Pulmonary artery endothelial cell (primary cell): ENCODE measurements around the gene MMP10. TPM values are rescaled to one million over a fixed set of nuclear protein-coding genes. Genes with fewer than 3 reads are reported as not detected.

Experiments used
- DNase-seq: peaks from one replicate; pipeline ENCODE4 v3.0.0-alpha.2; 2011; ENCODE audit warnings: low read depth, low spot score
- total RNA-seq: library from RNA; depleted of rRNA; stranded (reverse); fragments of >200 nt; gene quantifications from 2 replicates; pipeline ENCODE4 v1.2.3, GENCODE V29; 2014

The MMP10 gene
- 8.0 and 13.3 TPM in 2 replicates for total RNA-seq

DNA sequence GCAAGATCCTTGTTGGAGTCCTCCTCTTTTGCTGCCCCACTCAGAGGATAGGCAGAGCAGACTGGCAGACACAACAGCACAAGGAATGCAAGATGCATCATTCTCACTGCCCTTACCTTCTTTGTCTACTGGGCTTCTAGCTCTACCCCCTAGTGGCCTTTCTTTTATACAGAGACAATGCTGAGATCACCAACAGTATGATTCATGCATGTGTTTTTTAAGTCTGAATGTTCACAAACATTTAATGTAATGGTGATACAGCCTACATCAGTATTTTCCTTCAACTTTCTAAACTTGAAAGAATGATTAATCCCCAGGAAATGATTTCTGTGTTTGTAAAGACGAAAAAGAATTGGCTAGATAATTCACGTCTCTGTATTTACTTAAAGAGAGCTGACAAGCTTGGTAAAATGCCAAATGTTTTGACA, at the start of gene MMP10:
MMP10 (minus strand) TSS at position 138 of the 428 bp plus-strand sequence; CDS start at position 101, 37 bp downstream.
- peak; percentile 79 for DNase-seq

GRCh38 chr11:102829316-102830000, 49.0 kb upstream of the MMP10 start:
- DNase-seq = no peak

DNA sequence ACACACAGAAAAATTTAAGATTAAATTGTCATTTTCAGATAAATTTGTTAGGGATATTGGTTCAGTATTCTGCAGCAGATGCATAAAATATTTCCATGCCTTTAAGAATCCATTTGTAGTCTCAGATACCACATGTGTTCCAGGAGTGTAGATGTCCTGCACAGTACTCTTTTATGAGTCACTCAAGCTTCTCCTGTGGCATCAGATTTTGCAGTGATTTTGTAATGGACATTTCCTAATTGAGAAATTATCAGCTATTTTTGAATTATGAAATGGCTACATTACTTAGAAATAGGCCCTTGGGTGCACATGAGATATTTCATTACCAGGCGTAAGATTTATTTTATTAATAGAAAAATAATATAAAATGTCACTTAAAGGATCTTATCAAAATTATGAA, 44.1 kb upstream of the MMP10 start:
- no peak for DNase-seq

GRCh38 chr11:102819491-102819890, 39.1 kb upstream of the MMP10 start:
- no peak for DNase-seq

DNA sequence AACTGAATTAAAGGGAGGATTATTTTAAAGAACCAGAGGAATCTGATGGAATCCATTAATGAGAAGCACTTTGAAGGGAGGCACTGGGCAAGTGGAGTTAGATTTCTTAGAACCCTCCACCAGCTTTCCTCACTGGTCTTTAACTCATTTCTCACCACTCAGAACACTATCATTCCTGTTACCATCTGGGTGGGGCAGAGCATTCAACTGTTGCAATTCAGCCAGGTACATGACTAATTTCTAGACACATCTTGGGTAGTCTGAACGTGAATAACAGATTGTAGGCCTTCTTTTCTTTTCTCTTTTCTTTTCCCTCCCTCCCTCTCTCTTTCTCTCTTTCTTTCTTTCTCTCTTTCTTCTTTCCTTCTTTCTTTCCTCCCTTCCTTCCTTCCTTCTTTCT, 33.1 kb upstream of the MMP10 start:
- no peak for DNase-seq

DNA sequence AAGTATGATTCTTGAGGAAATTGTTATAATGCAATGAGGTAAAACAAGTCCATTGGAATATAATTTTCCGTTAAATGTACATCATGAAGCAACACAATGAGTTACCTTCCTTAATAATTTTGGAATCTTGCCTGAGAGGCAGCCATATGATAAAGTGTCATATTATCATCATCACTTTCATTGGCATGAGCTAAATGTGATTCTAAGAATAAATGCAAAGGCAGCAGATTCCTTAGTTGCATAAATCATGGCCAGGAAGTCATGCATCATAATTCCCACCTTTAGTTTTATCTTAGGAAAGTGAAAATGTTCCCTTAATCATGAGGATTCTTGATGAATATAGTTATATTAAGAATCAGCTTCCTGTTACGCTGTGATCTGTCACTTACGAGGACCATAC, 31.8 kb upstream of the MMP10 start:
- DNase-seq = no peak

DNA sequence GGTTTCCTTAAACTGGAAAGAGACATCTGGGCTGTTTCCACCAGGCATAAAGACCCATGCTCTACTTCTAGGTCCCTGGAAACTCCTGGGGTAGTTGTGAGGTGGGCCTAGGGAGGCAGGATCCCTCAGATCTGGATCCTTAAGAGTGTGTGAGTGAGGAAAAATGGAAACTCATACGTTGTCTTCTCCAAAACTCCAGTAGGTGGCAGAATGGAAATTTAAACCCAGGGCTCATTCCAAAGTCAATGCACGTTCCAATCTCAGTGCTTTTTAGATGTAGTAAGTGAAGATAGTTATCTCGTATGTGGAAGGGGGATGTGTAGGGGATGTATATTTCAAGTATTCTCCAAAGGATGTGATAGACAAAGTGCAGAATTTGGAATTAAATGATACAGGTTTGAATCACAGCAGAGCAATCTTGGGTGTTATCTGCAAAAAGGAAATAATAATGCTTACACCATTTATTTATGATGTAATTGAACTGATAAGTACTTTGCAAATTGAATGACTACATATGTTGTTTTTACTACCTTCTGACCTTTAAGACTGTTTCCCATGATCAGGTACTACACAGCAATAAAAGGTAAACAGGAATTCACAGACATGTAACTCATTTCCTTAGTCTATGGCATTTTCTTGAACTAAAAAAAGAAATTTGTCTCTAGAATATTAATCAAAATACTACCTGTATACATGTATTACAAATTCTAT, 30.7 kb upstream of the MMP10 start:
- no peak for DNase-seq

- DNase-seq = no peak
Observed at GRCh38 chr11:102809971-102810370, 29.5 kb upstream of the MMP10 start.

DNA sequence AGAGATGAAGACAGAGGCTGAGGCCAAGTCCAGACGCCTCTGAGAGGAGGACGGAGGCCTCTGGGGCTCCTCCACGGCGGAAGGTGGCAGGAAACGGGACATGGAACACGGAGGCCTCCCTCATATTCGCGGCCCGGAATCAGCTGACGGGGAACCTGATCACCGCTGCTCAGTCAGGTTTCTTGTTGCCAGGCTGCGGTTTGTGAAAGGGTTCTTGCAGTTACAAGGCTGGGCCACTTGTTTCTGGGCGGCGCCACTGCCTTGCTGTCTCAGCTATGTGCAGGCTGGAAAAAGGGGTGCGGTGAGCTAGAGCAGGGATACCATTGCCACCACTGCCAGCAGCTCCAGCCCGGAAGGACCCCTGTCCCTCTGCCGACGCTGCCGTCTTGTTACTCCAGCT, 27.5 kb upstream of the MMP10 start:
- no peak for DNase-seq

DNA sequence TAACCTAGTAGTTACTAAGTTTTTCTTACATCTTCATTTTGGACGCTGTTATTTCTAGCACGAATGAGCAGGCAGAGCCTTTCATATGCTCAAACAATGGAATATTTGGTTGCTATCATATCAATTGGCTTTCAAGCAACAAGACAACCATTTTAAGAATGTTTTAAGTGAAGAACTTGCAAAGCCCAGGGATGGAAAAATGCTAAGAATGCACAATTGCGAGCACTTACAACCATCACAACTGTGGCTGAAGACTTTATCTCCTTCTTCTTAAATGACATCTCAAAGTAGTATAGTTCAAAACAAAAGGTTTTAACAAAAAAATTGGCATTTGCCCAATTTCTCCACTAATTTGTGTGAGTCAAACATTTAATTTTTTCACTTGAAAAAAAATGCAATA, 25.9 kb upstream of the MMP10 start:
- no peak for DNase-seq

DNA sequence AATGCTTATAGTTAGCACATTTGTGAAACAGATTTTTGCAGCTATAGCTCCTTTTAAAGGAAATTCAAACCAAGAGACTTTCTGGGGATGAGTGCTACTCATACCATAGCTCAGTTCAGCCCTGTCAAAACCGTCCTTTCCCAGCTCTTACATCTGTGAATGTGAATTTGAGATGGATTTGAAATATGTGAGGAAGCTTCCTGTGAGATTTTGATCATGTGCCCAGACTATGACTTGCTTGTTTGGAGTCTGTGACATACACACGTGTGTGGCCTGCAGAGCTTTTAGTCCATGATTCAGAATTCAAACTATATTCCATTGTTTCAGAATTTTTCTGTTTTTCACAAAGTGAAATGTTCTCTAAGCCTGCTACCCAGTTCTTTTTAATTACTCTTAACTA, 21.9 kb upstream of the MMP10 start:
- DNase-seq = peak; percentile 54

- no peak for DNase-seq
Observed at GRCh38 chr11:102800767-102801166, 20.3 kb upstream of the MMP10 start.

DNA sequence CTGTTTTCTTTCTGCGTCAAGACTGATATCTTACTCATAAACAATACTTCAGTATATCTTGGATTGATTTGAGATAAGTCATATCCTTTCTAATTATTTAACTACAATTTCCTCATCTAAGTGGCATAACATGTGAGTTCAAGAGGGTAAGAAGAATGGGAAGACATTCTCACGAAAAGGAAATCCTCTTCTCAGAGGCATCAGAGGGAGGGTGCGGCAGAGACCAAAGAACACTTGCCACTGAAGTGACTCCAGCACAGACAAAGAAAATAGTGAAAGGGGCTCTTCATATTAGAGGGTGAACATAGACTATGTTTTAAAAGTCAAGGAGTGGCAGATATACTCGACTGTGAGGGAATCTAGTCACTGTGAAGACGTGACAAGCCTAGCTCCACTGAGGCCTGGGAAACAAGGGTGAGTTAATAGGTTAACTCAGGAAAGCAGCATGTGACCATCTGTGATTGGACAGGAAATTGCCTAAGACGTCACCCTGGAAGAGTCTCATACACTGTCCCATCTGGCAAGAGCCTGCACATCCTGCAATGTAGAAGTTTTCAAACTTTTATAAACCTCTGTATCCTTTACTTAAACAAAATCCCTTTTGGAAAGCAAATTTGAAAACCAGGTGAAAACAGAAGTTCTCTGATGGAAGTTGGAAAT, 19.4 kb upstream of the MMP10 start:
- DNase-seq = peak; percentile 71

DNA sequence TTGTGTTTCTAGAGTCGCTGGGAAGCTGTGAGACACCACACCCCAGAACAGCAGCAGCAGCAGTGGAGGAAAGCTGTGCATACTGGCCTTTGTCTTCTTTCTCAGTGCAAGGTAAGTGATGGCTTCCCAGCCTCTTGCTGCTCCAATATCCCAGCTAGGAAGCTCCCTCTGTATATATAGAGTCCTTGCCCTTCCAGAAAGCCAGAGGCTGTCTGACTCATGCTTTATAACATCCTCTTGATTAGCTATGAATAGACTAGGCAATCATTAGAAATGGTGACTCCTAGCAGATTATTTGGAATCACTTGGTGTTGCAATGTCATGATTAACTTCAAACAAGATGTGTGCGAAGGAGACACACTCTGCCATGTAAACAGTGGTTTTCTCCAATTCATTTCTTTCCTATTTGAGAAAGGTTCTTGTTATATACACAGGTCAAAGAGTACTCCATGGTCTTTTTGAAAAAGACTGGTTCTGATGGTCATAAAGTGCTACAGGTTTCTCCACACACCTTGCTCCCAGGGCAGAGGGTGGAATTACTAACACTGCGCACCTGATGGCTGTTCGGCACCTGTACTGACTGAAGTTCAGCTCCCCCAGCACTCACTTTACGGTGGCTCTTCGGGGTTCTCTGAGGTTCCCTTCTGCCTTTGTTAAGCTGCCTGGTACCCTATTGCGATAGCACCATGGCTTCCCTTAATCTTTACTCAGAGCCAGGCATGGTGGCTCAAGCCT, 17.8 kb upstream of the MMP10 start, which contains the start of gene MMP1:
MMP1 (minus strand) TSS at position 149 of the 735 bp plus-strand sequence; CDS start at position 81, 68 bp downstream.
- peak; percentile 36 for DNase-seq

DNA sequence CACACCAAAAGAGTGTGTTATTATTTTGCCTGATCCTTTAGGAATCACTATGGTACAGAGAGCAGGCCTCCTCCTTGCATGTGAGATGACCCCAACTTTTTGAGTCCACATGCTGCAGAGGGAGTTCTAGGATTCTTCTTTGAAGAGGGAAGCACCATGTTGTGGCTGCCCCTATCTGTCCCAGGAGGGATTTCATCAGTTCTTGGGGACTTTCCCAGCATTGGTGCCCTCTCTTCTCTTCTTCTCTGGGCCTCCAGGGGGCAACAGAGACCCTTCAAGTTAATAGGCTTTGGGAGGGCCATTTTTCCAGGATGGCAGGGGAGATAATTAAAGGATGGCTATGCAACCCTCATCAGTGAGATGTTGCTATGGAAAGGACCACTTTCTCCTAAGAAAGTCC, 14.0 kb upstream of the MMP10 start:
- DNase-seq = no peak

- no peak for DNase-seq
Observed at GRCh38 chr11:102793677-102794290, 13.4 kb upstream of the MMP10 start.

- no peak for DNase-seq
Observed at GRCh38 chr11:102792604-102793003, 12.2 kb upstream of the MMP10 start.

DNA sequence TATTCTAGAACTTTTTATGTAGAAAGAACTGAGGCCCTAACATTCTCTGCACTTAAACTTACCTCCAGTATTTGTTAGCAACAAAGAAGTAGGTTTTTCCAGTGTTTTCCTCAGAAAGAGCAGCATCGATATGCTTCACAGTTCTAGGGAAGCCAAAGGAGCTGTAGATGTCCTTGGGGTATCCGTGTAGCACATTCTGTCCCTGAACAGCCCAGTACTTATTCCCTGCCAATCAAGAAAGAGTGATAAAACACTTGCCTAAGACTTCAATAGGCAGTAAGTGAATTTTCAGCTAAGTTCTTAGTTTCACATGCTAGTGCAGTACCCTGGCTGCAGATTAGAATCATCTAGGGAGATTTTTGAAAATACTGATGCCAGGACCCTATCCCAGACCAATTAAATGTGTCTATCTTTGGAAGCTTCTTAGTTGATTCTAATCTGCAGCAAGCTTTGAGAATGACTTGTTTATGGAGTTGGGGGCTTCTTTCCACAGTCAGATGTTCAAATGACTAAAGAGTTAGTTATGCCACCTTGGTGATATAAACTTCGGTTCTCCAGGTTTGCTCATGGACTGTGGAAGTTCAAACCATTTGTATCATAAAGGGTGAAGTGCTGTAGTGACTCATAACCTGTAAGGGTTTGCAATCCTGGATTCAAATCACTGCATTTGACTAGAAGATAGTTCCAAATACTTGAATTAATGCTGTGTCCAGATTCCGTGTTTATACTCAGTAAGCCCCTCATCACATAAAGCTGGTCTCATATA, 11.0 kb upstream of the MMP10 start:
- DNase-seq = no peak

- DNase-seq = no peak
Observed at GRCh38 chr11:102788334-102788995, 8.0 kb upstream of the MMP10 start.

DNA sequence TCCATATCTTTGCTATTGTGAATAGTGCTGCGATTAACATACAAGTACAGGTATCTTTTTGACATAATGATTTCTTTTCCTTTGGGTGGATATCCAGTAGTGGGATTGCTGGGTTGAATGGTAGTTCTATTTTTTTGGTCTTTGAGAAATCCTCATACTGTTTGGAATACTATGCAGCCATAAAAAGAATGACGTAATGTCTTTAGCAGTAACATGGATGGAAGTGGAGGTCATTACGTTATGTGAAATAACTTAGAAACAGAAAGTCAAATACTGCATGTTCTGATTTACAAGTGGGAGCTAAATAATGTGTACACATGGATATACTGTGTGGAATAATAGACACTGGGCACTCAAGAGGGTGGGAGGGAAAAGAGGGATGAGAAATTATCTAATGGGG, 4.0 kb upstream of the MMP10 start:
- DNase-seq = no peak
